Amniotic epithelial cell (primary cell): ENCODE results near the gene KCTD6.
A peak's percentile ranks its signal among the peaks of the same experiment; 100 is the strongest.

Source experiments
- DNase-seq: peaks from one replicate; pipeline ENCODE4 v3.0.0-alpha.2; 2010; ENCODE audit warnings: low read depth

The KCTD6 gene

GRCh38 chr3:58491506-58492402, at the start of gene KCTD6:
Gene KCTD6 (plus strand): TSS chr3:58492096. CDS start chr3:58498756, 6,660 bp downstream.
- DNase-seq, result peak; percentile 87

GRCh38 chr3:58452176-58452575, 39.7 kb upstream of the KCTD6 start:
- DNase-seq, result no peak

- DNase-seq, result no peak
Measured at GRCh38 chr3:58459160-58459559, 32.7 kb upstream of the KCTD6 start.

GRCh38 chr3:58462829-58463180, 29.1 kb upstream of the KCTD6 start:
- DNase-seq, result no peak

GRCh38 chr3:58463181-58463941, 28.5 kb upstream of the KCTD6 start:
- DNase-seq, result peak; percentile 79

GRCh38 chr3:58463942-58464271, 28.0 kb upstream of the KCTD6 start:
- DNase-seq, result no peak

GRCh38 chr3:58464866-58465265, 27.0 kb upstream of the KCTD6 start:
- DNase-seq, result no peak

- no peak for DNase-seq
Measured at GRCh38 chr3:58466899-58467563, 24.9 kb upstream of the KCTD6 start.

GRCh38 chr3:58469096-58469495, 22.8 kb upstream of the KCTD6 start:
- no peak for DNase-seq

GRCh38 chr3:58470363-58471024, 21.4 kb upstream of the KCTD6 start:
- no peak for DNase-seq

- peak; percentile 92 for DNase-seq
Measured at GRCh38 chr3:58471025-58471887, 20.6 kb upstream of the KCTD6 start.

- no peak for DNase-seq
Measured at GRCh38 chr3:58473275-58473674, 18.6 kb upstream of the KCTD6 start.

GRCh38 chr3:58474348-58474911, 17.5 kb upstream of the KCTD6 start:
- no peak for DNase-seq

GRCh38 chr3:58474967-58475578, 16.8 kb upstream of the KCTD6 start:
- no peak for DNase-seq

- DNase-seq, result no peak
Measured at GRCh38 chr3:58478781-58479180, 13.1 kb upstream of the KCTD6 start.

- DNase-seq, result no peak
Measured at GRCh38 chr3:58480309-58480708, 11.6 kb upstream of the KCTD6 start.

- DNase-seq, result no peak
Measured at GRCh38 chr3:58482917-58483636, 8.8 kb upstream of the KCTD6 start.

GRCh38 chr3:58484045-58484721, 7.7 kb upstream of the KCTD6 start:
- DNase-seq, result no peak

GRCh38 chr3:58484722-58485069, 7.2 kb upstream of the KCTD6 start:
- DNase-seq, result no peak
